GM12878 (cell line): ENCODE data around the gene CA10. TPM values are rescaled to one million over a fixed set of nuclear protein-coding genes. Genes with fewer than 3 reads are reported as not detected.

ENCODE experiments used
- ATAC-seq: fragments of 200-7000 bp; cut with Tn5 transposase; 3 replicates; pipeline ENCODE4 v1.9.1; 2020; ENCODE audit warnings: mild to moderate bottlenecking, moderate library complexity
- BruUV-seq: library from RNA; stranded (reverse); fragments of 400-500 nt; replicated peaks from 2 replicates; lab custom pipeline; 2021; lab: Mats Ljungman, UMichigan
- CTCF ChIA-PET: fragments of 300-600 bp; sonication (Branson Sonifier 250); formaldehyde crosslinking; extraction: SDS; loops from one replicate; lab custom pipeline; 2021; ENCODE audit warnings: inconsistent platforms; lab: Yijun Ruan, JAX
- POLR2A ChIA-PET: fragments of 350-600 bp; formaldehyde crosslinking; extraction: SDS; loops from one replicate; lab custom pipeline; 2021; ENCODE audit warnings: inconsistent platforms; lab: Charles Lee
- RAD21 ChIA-PET: fragments of 300-600 bp; sonication (Branson Sonifier 250); formaldehyde crosslinking; loops from one replicate; lab custom pipeline; 2023; ENCODE audit warnings: antibody characterized with exemption; ENCODE audit not compliant: unreplicated experiment; lab: Charles Lee
- SMC1A ChIA-PET: fragments of 300-600 bp; sonication (Branson Sonifier 250); formaldehyde crosslinking; loops from one replicate; lab custom pipeline; 2023; ENCODE audit not compliant: unreplicated experiment, uncharacterized antibody; lab: Charles Lee
- DNase-seq: peaks from one replicate; pipeline ENCODE4 v3.0.0-alpha.2; 2011; ENCODE audit warnings: low read depth, low spot score
- FAIRE-seq: peaks from 3 replicates; lab custom pipeline; 2011; peaks lifted over from hg19 to GRCh38; lab: Jason Lieb, UNC
- H2AFZ ChIP-seq: 2 replicates; pipeline ENCODE4 v1.6.0; 2011; ENCODE audit warnings: low read depth, low read length, control low read depth; ENCODE audit not compliant: control insufficient read depth
- H3K27ac ChIP-seq: 2 replicates; pipeline ENCODE4 v1.5.1; 2011; ENCODE audit warnings: control low read depth; ENCODE audit not compliant: control insufficient read depth, insufficient read depth
- H3K27me3 ChIP-seq, 2 experiments: replicated peaks in 1 of 2; 2 replicates each; pipeline versions ENCODE4 v1.6.0 to v1.6.1; 2011; ENCODE audit warnings: low read length in 1 of 2; ENCODE audit not compliant: control insufficient read depth in 2 of 2, insufficient read depth in 2 of 2
- H3K36me3 ChIP-seq, 2 experiments: 2 replicates each; pipeline ENCODE4 v1.5.1; 2011; ENCODE audit warnings: low read length in 1 of 2; ENCODE audit not compliant: control insufficient read depth in 2 of 2, insufficient read depth in 2 of 2
- H3K4me1 ChIP-seq: 2 replicates; pipeline ENCODE4 v1.6.1; 2011; ENCODE audit warnings: mild to moderate bottlenecking, low read length, moderate library complexity, mixed read lengths; ENCODE audit not compliant: control insufficient read depth, insufficient read depth
- H3K4me2 ChIP-seq: 2 replicates; pipeline ENCODE4 v1.6.0; 2011; ENCODE audit warnings: control low read depth; ENCODE audit not compliant: control insufficient read depth, insufficient read depth
- H3K4me3 ChIP-seq: fragments of 200-600 bp; sonication (generic); 2 replicates; pipeline ENCODE4 v1.5.1; 2016
- H3K79me2 ChIP-seq: 2 replicates; pipeline ENCODE4 v1.6.0; 2011; ENCODE audit warnings: low read length; ENCODE audit not compliant: control insufficient read depth, insufficient read depth
- H3K9ac ChIP-seq: 2 replicates; pipeline ENCODE4 v1.8.0; 2011; ENCODE audit warnings: low read length, control low read depth, mixed read lengths; ENCODE audit not compliant: control insufficient read depth, insufficient read depth
- H3K9me3 ChIP-seq: replicated peaks from 3 replicates; pipeline ENCODE4 v1.5.1; 2011; ENCODE audit warnings: mild to moderate bottlenecking, low read length; ENCODE audit not compliant: control insufficient read depth, insufficient read depth
- H4K20me1 ChIP-seq: 2 replicates; pipeline ENCODE4 v1.6.0; 2011; ENCODE audit not compliant: control insufficient read depth, insufficient read depth
- ASH2L ChIP-seq: fragments of 300-600, 200-600 bp; sonication (generic); IDR thresholded peaks from 2 replicates; pipeline ENCODE4 v1.6.1; 2017; ENCODE audit warnings: low read depth, mild to moderate bottlenecking, borderline replicate concordance
- CBFB ChIP-seq: IDR thresholded peaks from 2 replicates; pipeline ENCODE4 v1.6.1; 2016; ENCODE audit warnings: antibody characterized with exemption, low read depth
- CTCF ChIP-seq, 3 experiments: IDR thresholded peaks in 2 of 3; conservative IDR thresholded peaks in 1 of 3; 2 replicates each; pipeline ENCODE4 v1.5.1; 2011; ENCODE audit warnings: low read depth in 3 of 3, low read length in 3 of 3, mild to moderate bottlenecking in 3 of 3, control low read depth in 2 of 3, moderate library complexity in 2 of 3, inconsistent platforms in 1 of 3, mixed read lengths in 1 of 3; ENCODE audit not compliant: control insufficient read depth in 2 of 3, insufficient read depth in 1 of 3; ENCODE audit errors: extremely low read depth in 1 of 3
- SKIL ChIP-seq: fragments of 450-650 bp; IDR thresholded peaks from 2 replicates; pipeline ENCODE4 v1.6.1; 2017; ENCODE audit warnings: mild to moderate bottlenecking, low read depth, inconsistent platforms; ENCODE audit not compliant: poor library complexity, severe bottlenecking
- ZBTB11 ChIP-seq: fragments of 450-650 bp; formaldehyde crosslinking; IDR thresholded peaks from 2 replicates; pipeline ENCODE4 v1.5.0; 2022; ENCODE audit warnings: mild to moderate bottlenecking, missing genetic modification characterization
- ZNF217 ChIP-seq: fragments of 450-650 bp; IDR thresholded peaks from 2 replicates; pipeline ENCODE4 v1.6.1; 2017; ENCODE audit warnings: antibody characterized with exemption, mild to moderate bottlenecking
- ZNF24 ChIP-seq: fragments of 450-650 bp; IDR thresholded peaks from 2 replicates; pipeline ENCODE4 v1.6.1; 2017; ENCODE audit warnings: antibody characterized with exemption, mild to moderate bottlenecking
- WGBS: methylation state at CpG from one replicate; pipeline ENCODE4 v1.1.6; 2016; ENCODE audit warnings: low lambda C conversion rate; ENCODE audit not compliant: insufficient replicate concordance, insufficient coverage; ENCODE audit errors: missing lambda C conversion rate; 5-methylcytosine and 5-hydroxymethylcytosine counted together
- in situ Hi-C: fragments of 300-500 bp; cut with MboI; formaldehyde crosslinking; loops from 9 replicates; pipeline ENCODE4 v1.14.3; 2018; ENCODE audit warnings: mixed read lengths
- intact Hi-C: fragments of 100-400 bp; cut with micrococcal nuclease; formaldehyde crosslinking; loops from one replicate; pipeline ENCODE4 v1.14.2; 2022; ENCODE audit not compliant: unreplicated experiment
- polyA plus RNA-seq, 11 experiments: library from polyadenylated mRNA; depleted of rRNA in 4 of 11; unstranded in 6 of 11; stranded (reverse) in 5 of 11; fragments of >200 nt; fragmentation: Nextera tagmentation in 4 of 11; fragmentation: Illumina TruSeq in 1 of 11; extraction: Ambion mirVana in 4 of 11; extraction: Trizol in 1 of 11; gene quantifications; 1 replicate in 1 of 11; 2 replicates in 10 of 11; pipeline versions ENCODE4 v1.2.1 to v1.2.3, GENCODE V29; 2011 to 2016; ENCODE audit warnings: inconsistent platforms in 2 of 11, missing spikeins in 2 of 11, low read depth in 1 of 11
- total RNA-seq, 4 experiments: library from RNA; depleted of rRNA in 3 of 4; stranded (reverse); fragments of >200 nt in 3 of 4; fragmentation: Illumina TruSeq in 1 of 4; extraction: Trizol in 1 of 4; gene quantifications; 2 replicates each; pipeline versions ENCODE4 v1.2.1 to v1.2.3, GENCODE V29; 2013 to 2021
- TF ChIP-seq, protein P1 (sequence below): IDR thresholded peaks from 2 replicates; pipeline ENCODE4 v1.6.1; 2012; ENCODE audit warnings: low read length, inconsistent platforms

Gene CA10
- total and polyA plus RNA-seq, 10 of the 15 experiments (the other 5 are each of a cell fraction or from before 2014, with no cell fraction given): not detected

- intact Hi-C loops: no loop called here
- ATAC-seq (no peak), DNase-seq (no peak), FAIRE-seq (no peak)
- H4K20me1 ChIP-seq: no peaks in the 10 kb centered on the region
- no peaks in the 10 kb centered on the region for H3K4me1 ChIP-seq
- TF ChIP-seq CBFB: no peak
- TF ChIP-seq, protein P1, sequence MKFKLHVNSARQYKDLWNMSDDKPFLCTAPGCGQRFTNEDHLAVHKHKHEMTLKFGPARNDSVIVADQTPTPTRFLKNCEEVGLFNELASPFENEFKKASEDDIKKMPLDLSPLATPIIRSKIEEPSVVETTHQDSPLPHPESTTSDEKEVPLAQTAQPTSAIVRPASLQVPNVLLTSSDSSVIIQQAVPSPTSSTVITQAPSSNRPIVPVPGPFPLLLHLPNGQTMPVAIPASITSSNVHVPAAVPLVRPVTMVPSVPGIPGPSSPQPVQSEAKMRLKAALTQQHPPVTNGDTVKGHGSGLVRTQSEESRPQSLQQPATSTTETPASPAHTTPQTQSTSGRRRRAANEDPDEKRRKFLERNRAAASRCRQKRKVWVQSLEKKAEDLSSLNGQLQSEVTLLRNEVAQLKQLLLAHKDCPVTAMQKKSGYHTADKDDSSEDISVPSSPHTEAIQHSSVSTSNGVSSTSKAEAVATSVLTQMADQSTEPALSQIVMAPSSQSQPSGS: no peak
- TF ChIP-seq ZNF24: no peak
- no peak for TF ChIP-seq SKIL
- TF ChIP-seq ASH2L: no peak
- TF ChIP-seq ZBTB11: no peak
- no peak for TF ChIP-seq ZNF217
- no peak for TF ChIP-seq CTCF (IDR thresholded peaks at IDR 0.05 in 2 of 3, conservative IDR thresholded peaks at IDR 0.05 in 1 of 3; ENCODE audit: control insufficient read depth in 2 of 3, extremely low read depth in 1 of 3, insufficient read depth in 1 of 3, low read depth in 3 of 3, low read length in 3 of 3)
- POLR2A ChIA-PET: no interaction called here
- no peaks in the 10 kb centered on the region for H3K36me3 ChIP-seq
- H3K4me3 ChIP-seq: no peak overlapping the region
- no peaks in the 10 kb centered on the region for H3K79me2 ChIP-seq
- SMC1A ChIA-PET: no interaction called here
- RAD21 ChIA-PET: no interaction called here
- in situ Hi-C loops: no loop called here
- H2AFZ ChIP-seq: no peak overlapping the region
- no peaks in the 10 kb centered on the region for H3K27me3 ChIP-seq
- CTCF ChIA-PET: no interaction called here
- H3K9me3 ChIP-seq: no peaks in the 10 kb centered on the region
- H3K9ac ChIP-seq: no peak overlapping the region
- H3K4me2 ChIP-seq: no peak overlapping the region
- WGBS: 71% methylated on average over 2 of the region's 2 CpGs
- H3K27ac ChIP-seq: no peak overlapping the region
- no TSS peak for BruUV-seq
These were observed 423.5 kb downstream of the CA10 start for GRCh38 chr17:51734976-51735375.
